ENCODE data around the gene TIGAR.

DNA sequence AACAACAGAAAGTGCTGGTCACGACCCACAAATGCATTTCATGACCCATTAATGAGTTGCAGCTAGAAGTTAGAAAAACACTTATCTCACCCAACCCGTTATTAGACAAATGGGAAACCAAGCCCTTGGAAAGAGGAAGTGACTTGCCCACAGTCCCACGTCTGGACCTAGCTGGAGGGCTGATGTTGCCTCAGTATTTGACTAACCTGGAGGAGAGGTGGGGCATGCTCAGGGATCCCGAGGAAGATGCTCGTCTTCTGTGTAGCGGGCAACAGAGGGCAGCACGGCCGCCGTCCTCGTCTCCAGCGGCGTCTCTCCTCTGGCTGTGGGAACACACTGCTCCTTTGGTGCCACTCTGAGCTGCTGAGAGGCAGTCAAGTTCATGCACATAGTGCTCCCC is 34.8 kb upstream of the TIGAR start:
- TF ChIP-seq, protein P1, sequence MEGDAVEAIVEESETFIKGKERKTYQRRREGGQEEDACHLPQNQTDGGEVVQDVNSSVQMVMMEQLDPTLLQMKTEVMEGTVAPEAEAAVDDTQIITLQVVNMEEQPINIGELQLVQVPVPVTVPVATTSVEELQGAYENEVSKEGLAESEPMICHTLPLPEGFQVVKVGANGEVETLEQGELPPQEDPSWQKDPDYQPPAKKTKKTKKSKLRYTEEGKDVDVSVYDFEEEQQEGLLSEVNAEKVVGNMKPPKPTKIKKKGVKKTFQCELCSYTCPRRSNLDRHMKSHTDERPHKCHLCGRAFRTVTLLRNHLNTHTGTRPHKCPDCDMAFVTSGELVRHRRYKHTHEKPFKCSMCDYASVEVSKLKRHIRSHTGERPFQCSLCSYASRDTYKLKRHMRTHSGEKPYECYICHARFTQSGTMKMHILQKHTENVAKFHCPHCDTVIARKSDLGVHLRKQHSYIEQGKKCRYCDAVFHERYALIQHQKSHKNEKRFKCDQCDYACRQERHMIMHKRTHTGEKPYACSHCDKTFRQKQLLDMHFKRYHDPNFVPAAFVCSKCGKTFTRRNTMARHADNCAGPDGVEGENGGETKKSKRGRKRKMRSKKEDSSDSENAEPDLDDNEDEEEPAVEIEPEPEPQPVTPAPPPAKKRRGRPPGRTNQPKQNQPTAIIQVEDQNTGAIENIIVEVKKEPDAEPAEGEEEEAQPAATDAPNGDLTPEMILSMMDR (IDR thresholded peaks at IDR 0.05): no peak
- TF ChIP-seq, protein P2, sequence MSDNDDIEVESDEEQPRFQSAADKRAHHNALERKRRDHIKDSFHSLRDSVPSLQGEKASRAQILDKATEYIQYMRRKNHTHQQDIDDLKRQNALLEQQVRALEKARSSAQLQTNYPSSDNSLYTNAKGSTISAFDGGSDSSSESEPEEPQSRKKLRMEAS (IDR thresholded peaks at IDR 0.05): no peak

Measured in A549 (cell line).